ENCODE results near the gene TRAPPC13. TPM values are rescaled to one million over a fixed set of nuclear protein-coding genes. Genes with fewer than 3 reads are reported as not detected.

The TRAPPC13 gene
- total and polyA plus RNA-seq, 11 donors, result 9.5 to 24.8 (median 16.5) TPM

DNA sequence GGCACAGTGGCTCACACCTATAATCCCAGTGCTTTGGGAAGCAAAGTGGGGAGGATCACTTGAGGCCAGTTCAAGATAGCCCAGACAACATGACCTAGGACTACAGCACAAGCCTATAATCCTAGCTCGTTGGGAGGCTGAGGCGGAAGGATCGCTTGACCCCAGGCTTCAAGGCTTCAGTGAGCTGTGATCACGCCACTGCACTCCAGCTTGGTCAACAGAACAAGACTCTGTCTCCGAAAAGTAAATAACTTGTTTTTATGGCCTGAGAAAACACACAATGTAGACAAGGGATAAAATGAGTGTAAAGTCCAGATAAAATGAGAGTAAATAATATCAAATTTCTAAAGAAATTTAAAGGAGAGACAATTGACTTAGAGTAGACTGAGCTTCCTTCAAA is 26.3 kb downstream of the TRAPPC13 start:
- no peak for TF ChIP-seq CTCF (IDR thresholded peaks at IDR 0.05)
- TF ChIP-seq POLR2A (IDR thresholded peaks at IDR 0.05), result no peak
- Histone ChIP-seq H3K27ac (no peak overlapping the region), H3K4me3 (no peak overlapping the region), H3K36me3 (peaks cover 0 to 89% (median 54%) of the 10 kb centered on the region in 9 donors), H3K9me3 (no peaks in the 10 kb centered on the region), H3K27me3 (no peaks in the 10 kb centered on the region), H3K4me1 (no peaks in the 10 kb centered on the region)
- intact Hi-C loops (cut with DNase I), result no loop called here
- no peak for ATAC-seq
- 76 to 85% (median 83%) methylated on average over 5 of the region's 5 CpGs for WGBS, 4 donors
- DNase-seq, result no peak

GRCh38 chr5:65654713-65655112 is 29.9 kb downstream of the TRAPPC13 start:
- Histone ChIP-seq H3K4me3 (no peak overlapping the region), H3K36me3 (peaks cover 0 to 75% (median 49%) of the 10 kb centered on the region in 9 donors), H3K27me3 (no peaks in the 10 kb centered on the region), H3K27ac (no peak overlapping the region), H3K9me3 (no peaks in the 10 kb centered on the region), H3K4me1 (no peaks in the 10 kb centered on the region)
- no peak for DNase-seq
- ATAC-seq, result no peak
- TF ChIP-seq POLR2A (IDR thresholded peaks at IDR 0.05), result no peak
- TF ChIP-seq CTCF (IDR thresholded peaks at IDR 0.05), result no peak
- intact Hi-C loops (cut with DNase I), result no loop called here
- WGBS, 4 donors, result 83 to 94% (median 89%) methylated on average over 2 of the region's 2 CpGs

GRCh38 chr5:65663804-65664521 is 39.1 kb downstream of the TRAPPC13 start:
- peaks cover 0 to 9% (median 0%) of the 10 kb centered on the region in 12 donors for H3K4me1 ChIP-seq
- 61 to 74% (median 67%) methylated on average over 1 of the region's 1 CpG for WGBS, 4 donors
- no peak overlapping the region for H3K4me3 ChIP-seq
- DNase-seq (no peak), ATAC-seq (peak in 3 of 4 donors; percentile 55 to 78 (median 67))
- H3K9me3 ChIP-seq, result no peaks in the 10 kb centered on the region
- peak overlapping the region in 1 of 12 donors; percentile 8 for H3K27ac ChIP-seq
- intact Hi-C loops (cut with DNase I), result no loop called here
- peak in 7 of 12 donors; percentile 12 to 59 (median 32) for TF ChIP-seq CTCF (IDR thresholded peaks at IDR 0.05)
- no peak for TF ChIP-seq POLR2A (IDR thresholded peaks at IDR 0.05)
- H3K36me3 ChIP-seq, result peaks cover 0 to 91% (median 77%) of the 10 kb centered on the region in 9 donors
- no peaks in the 10 kb centered on the region for H3K27me3 ChIP-seq

GRCh38 chr5:65668696-65669095 is 43.9 kb downstream of the TRAPPC13 start:
- H3K36me3 ChIP-seq, result peaks cover 0 to 90% (median 43%) of the 10 kb centered on the region in 9 donors
- no peak for DNase-seq
- WGBS, 4 donors, result 80 to 91% (median 89%) methylated on average over 7 of the region's 7 CpGs

More at GRCh38 chr5:65668696-65669095, 43.9 kb downstream of the TRAPPC13 start:
- intact Hi-C loops (cut with DNase I), result no loop called here
- Histone ChIP-seq H3K4me3 (no peak overlapping the region), H3K4me1 (peaks cover 0 to 4% (median 0%) of the 10 kb centered on the region in 12 donors), H3K27me3 (no peaks in the 10 kb centered on the region), H3K27ac (no peak overlapping the region), H3K9me3 (no peaks in the 10 kb centered on the region)
- ATAC-seq, result no peak
- TF ChIP-seq POLR2A (IDR thresholded peaks at IDR 0.05), result no peak
- TF ChIP-seq CTCF (IDR thresholded peaks at IDR 0.05), result no peak
